HepG2 (cell line): ENCODE data around the gene CERS5. TPM values are rescaled to one million over a fixed set of nuclear protein-coding genes. Genes with fewer than 3 reads are reported as not detected.
A peak's percentile ranks its signal among the peaks of the same experiment; 100 is the strongest.

Experiments used
- ARNTL ChIP-seq: sonication (generic); formaldehyde crosslinking; IDR thresholded peaks from 2 replicates; pipeline ENCODE4 v1.4.0; 2020; ENCODE audit warnings: mild to moderate bottlenecking, missing genetic modification reagents
- BHLHE40 ChIP-seq: IDR thresholded peaks from 2 replicates; pipeline ENCODE4 v1.6.1; 2011; ENCODE audit warnings: low read length, improper control_type of control experiment
- FOSL1 ChIP-seq: sonication (generic); formaldehyde crosslinking; IDR thresholded peaks from 2 replicates; pipeline ENCODE4 v1.9.0; 2021; ENCODE audit warnings: missing genetic modification reagents, borderline replicate concordance
- HNF4G ChIP-seq, 2 experiments: sonication (generic) in 1 of 2; formaldehyde crosslinking in 1 of 2; IDR thresholded peaks; 2 replicates each; pipeline versions ENCODE4 v1.4.0 to v1.6.1; 2011 to 2020; ENCODE audit warnings: borderline replicate concordance in 2 of 2, low read depth in 2 of 2, mild to moderate bottlenecking in 2 of 2, low read length in 1 of 2, missing genetic modification reagents in 1 of 2, moderate library complexity in 1 of 2
- MIER3 ChIP-seq: IDR thresholded peaks from 2 replicates; pipeline ENCODE4 v1.6.1; 2016; ENCODE audit warnings: missing compliant biosample characterization, borderline replicate concordance
- MIXL1 ChIP-seq: IDR thresholded peaks from 2 replicates; pipeline ENCODE4 v1.6.1; 2016
- NCOA2 ChIP-seq: sonication (generic); formaldehyde crosslinking; IDR thresholded peaks from 2 replicates; pipeline ENCODE4 v1.8.0; 2022; ENCODE audit warnings: inconsistent platforms
- RFX5 ChIP-seq: IDR thresholded peaks from 2 replicates; pipeline ENCODE4 v1.6.1; 2011; ENCODE audit warnings: low read depth, low read length, improper control_type of control experiment
- RXRB ChIP-seq: IDR thresholded peaks from 2 replicates; pipeline ENCODE4 v1.6.1; 2016; ENCODE audit warnings: borderline replicate concordance, missing genetic modification reagents, missing compliant biosample characterization
- SNAPC2 ChIP-seq: sonication (generic); formaldehyde crosslinking; IDR thresholded peaks from 2 replicates; pipeline ENCODE4 v1.8.1; 2022; ENCODE audit warnings: mild to moderate bottlenecking, missing genetic modification reagents
- ZNF263 ChIP-seq: sonication (generic); formaldehyde crosslinking; IDR thresholded peaks from 2 replicates; pipeline ENCODE4 v1.4.0; 2020; ENCODE audit warnings: missing genetic modification reagents
- ZNF549 ChIP-seq: sonication (generic); formaldehyde crosslinking; IDR thresholded peaks from 2 replicates; pipeline ENCODE4 v1.5.0; 2020; ENCODE audit warnings: missing genetic modification reagents
- ZUFSP ChIP-seq: sonication (generic); formaldehyde crosslinking; IDR thresholded peaks from 2 replicates; pipeline ENCODE4 v1.9.0; 2021; ENCODE audit warnings: missing genetic modification reagents, mild to moderate bottlenecking, borderline replicate concordance
- polyA plus RNA-seq, 8 experiments: library from polyadenylated mRNA; depleted of rRNA in 3 of 8; stranded (reverse) in 7 of 8; unstranded in 1 of 8; fragments of >200 nt; fragmentation: Illumina TruSeq in 4 of 8; extraction: Trizol in 4 of 8; gene quantifications; 2 replicates each; pipeline versions ENCODE4 v1.2.1 to v1.2.3, GENCODE V29; 2011 to 2016; ENCODE audit warnings: low read depth in 4 of 8, missing spikeins in 1 of 8, mixed read lengths in 1 of 8; ENCODE audit not compliant: insufficient read depth in 1 of 8
- total RNA-seq, 5 experiments: library from RNA; depleted of rRNA; stranded (reverse); fragments of >200 nt; fragmentation: Illumina TruSeq; extraction: Trizol; gene quantifications; 2 replicates each; pipeline ENCODE4 v1.2.3, GENCODE V29; 2016; ENCODE audit warnings: low read depth in 1 of 5
- TF ChIP-seq, protein P1 (sequence below): sonication (generic); formaldehyde crosslinking; IDR thresholded peaks from 2 replicates; pipeline ENCODE4 v1.4.0; 2020; ENCODE audit warnings: missing genetic modification reagents
- TF ChIP-seq, protein P2 (sequence below): IDR thresholded peaks from 2 replicates; pipeline ENCODE4 v1.4.0; 2020; ENCODE audit warnings: mild to moderate bottlenecking, missing genetic modification reagents
- TF ChIP-seq, protein P3 (sequence below): sonication (generic); formaldehyde crosslinking; IDR thresholded peaks from 2 replicates; pipeline ENCODE4 v1.9.0; 2022; ENCODE audit warnings: low read depth, missing genetic modification reagents

Gene CERS5
- total and polyA plus RNA-seq, 2 of the 13 experiments (the other 11 are each of a cell fraction or from before 2014, with no cell fraction given): 22.3 to 48.8 TPM

- TF ChIP-seq, protein P1, sequence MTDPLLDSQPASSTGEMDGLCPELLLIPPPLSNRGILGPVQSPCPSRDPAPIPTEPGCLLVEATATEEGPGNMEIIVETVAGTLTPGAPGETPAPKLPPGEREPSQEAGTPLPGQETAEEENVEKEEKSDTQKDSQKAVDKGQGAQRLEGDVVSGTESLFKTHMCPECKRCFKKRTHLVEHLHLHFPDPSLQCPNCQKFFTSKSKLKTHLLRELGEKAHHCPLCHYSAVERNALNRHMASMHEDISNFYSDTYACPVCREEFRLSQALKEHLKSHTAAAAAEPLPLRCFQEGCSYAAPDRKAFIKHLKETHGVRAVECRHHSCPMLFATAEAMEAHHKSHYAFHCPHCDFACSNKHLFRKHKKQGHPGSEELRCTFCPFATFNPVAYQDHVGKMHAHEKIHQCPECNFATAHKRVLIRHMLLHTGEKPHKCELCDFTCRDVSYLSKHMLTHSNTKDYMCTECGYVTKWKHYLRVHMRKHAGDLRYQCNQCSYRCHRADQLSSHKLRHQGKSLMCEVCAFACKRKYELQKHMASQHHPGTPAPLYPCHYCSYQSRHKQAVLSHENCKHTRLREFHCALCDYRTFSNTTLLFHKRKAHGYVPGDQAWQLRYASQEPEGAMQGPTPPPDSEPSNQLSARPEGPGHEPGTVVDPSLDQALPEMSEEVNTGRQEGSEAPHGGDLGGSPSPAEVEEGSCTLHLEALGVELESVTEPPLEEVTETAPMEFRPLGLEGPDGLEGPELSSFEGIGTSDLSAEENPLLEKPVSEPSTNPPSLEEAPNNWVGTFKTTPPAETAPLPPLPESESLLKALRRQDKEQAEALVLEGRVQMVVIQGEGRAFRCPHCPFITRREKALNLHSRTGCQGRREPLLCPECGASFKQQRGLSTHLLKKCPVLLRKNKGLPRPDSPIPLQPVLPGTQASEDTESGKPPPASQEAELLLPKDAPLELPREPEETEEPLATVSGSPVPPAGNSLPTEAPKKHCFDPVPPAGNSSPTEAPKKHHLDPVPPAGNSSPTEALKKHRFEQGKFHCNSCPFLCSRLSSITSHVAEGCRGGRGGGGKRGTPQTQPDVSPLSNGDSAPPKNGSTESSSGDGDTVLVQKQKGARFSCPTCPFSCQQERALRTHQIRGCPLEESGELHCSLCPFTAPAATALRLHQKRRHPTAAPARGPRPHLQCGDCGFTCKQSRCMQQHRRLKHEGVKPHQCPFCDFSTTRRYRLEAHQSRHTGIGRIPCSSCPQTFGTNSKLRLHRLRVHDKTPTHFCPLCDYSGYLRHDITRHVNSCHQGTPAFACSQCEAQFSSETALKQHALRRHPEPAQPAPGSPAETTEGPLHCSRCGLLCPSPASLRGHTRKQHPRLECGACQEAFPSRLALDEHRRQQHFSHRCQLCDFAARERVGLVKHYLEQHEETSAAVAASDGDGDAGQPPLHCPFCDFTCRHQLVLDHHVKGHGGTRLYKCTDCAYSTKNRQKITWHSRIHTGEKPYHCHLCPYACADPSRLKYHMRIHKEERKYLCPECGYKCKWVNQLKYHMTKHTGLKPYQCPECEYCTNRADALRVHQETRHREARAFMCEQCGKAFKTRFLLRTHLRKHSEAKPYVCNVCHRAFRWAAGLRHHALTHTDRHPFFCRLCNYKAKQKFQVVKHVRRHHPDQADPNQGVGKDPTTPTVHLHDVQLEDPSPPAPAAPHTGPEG (CRISPR knock-in tag): no peak
- TF ChIP-seq RFX5: 0 out of 2 replicates have a peak, but pooled peaks have one; percentile 16
- TF ChIP-seq ARNTL (CRISPR knock-in tag): peak; percentile 85
- TF ChIP-seq RXRB (CRISPR knock-in tag): peak; percentile 59; the same call in 1 of the 2 replicates
- TF ChIP-seq, protein P2, sequence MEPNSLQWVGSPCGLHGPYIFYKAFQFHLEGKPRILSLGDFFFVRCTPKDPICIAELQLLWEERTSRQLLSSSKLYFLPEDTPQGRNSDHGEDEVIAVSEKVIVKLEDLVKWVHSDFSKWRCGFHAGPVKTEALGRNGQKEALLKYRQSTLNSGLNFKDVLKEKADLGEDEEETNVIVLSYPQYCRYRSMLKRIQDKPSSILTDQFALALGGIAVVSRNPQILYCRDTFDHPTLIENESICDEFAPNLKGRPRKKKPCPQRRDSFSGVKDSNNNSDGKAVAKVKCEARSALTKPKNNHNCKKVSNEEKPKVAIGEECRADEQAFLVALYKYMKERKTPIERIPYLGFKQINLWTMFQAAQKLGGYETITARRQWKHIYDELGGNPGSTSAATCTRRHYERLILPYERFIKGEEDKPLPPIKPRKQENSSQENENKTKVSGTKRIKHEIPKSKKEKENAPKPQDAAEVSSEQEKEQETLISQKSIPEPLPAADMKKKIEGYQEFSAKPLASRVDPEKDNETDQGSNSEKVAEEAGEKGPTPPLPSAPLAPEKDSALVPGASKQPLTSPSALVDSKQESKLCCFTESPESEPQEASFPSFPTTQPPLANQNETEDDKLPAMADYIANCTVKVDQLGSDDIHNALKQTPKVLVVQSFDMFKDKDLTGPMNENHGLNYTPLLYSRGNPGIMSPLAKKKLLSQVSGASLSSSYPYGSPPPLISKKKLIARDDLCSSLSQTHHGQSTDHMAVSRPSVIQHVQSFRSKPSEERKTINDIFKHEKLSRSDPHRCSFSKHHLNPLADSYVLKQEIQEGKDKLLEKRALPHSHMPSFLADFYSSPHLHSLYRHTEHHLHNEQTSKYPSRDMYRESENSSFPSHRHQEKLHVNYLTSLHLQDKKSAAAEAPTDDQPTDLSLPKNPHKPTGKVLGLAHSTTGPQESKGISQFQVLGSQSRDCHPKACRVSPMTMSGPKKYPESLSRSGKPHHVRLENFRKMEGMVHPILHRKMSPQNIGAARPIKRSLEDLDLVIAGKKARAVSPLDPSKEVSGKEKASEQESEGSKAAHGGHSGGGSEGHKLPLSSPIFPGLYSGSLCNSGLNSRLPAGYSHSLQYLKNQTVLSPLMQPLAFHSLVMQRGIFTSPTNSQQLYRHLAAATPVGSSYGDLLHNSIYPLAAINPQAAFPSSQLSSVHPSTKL (CRISPR knock-in tag): peak; percentile 88
- TF ChIP-seq, protein P3, sequence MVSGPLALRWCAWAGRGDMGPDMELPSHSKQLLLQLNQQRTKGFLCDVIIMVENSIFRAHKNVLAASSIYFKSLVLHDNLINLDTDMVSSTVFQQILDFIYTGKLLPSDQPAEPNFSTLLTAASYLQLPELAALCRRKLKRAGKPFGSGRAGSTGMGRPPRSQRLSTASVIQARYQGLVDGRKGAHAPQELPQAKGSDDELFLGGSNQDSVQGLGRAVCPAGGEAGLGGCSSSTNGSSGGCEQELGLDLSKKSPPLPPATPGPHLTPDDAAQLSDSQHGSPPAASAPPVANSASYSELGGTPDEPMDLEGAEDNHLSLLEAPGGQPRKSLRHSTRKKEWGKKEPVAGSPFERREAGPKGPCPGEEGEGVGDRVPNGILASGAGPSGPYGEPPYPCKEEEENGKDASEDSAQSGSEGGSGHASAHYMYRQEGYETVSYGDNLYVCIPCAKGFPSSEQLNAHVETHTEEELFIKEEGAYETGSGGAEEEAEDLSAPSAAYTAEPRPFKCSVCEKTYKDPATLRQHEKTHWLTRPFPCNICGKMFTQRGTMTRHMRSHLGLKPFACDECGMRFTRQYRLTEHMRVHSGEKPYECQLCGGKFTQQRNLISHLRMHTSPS (CRISPR knock-in tag): no peak
- no peak for TF ChIP-seq MIER3 (CRISPR knock-in tag)
- TF ChIP-seq ZNF263 (CRISPR knock-in tag): no peak
- peak; percentile 90; the same call in 1 of the 2 replicates for TF ChIP-seq HNF4G (IDR thresholded peaks at IDR 0.05; ENCODE audit: borderline replicate concordance, low read depth, low read length)
- peak; percentile 83; the same call in 1 of the 2 replicates for TF ChIP-seq HNF4G (CRISPR knock-in tag; IDR thresholded peaks at IDR 0.05; ENCODE audit: borderline replicate concordance, low read depth)
- peak; percentile 41; the same call in 1 of the 2 replicates for TF ChIP-seq NCOA2 (CRISPR knock-in tag)
- TF ChIP-seq MIXL1 (CRISPR knock-in tag): no peak
- no peak for TF ChIP-seq FOSL1 (CRISPR knock-in tag)
- no peak for TF ChIP-seq ZNF549 (CRISPR knock-in tag)
- TF ChIP-seq ZUFSP (CRISPR knock-in tag): no peak
- TF ChIP-seq SNAPC2 (CRISPR knock-in tag): no peak
- no peak for TF ChIP-seq BHLHE40
These were observed 84.5 kb downstream of the CERS5 start (continued) for GRCh38 chr12:50082644-50083043.
